Measurements from ENCODE around the gene JMJD4. TPM values are rescaled to one million over a fixed set of nuclear protein-coding genes. Genes with fewer than 3 reads are reported as not detected.

JMJD4 gene
- total RNA-seq, 4 donors from 2014 or later, result 13.4 to 20.0 (median 16.7) TPM

- H3K9me3 ChIP-seq, result no peaks in the 10 kb centered on the region
- TF ChIP-seq POLR2A (IDR thresholded peaks at IDR 0.05) (no peak), CTCF (IDR thresholded peaks at IDR 0.05) (peak; percentile 82 to 93 (median 88))
- DNase-seq, result peak; percentile 21
- intact Hi-C loops (cut with DNase I), result loop anchor here (5.0 to 10.0 kb wide), 2 partner anchors 122 to 185 kb away; partner anchors contain the start of gene WNT9A
- H3K4me1 ChIP-seq, result peaks cover 20 to 46% (median 32%) of the 10 kb centered on the region in 3 donors
- peaks cover 0 to 10% (median 0%) of the 10 kb centered on the region in 4 donors for H3K27me3 ChIP-seq
- 0 to 15% methylated on average over 1 to 12 of the region's 22 CpGs for WGBS, 2 donors
- H3K4me3 ChIP-seq, result no peak overlapping the region
- H3K36me3 ChIP-seq, result peaks cover 0 to 78% (median 10%) of the 10 kb centered on the region in 3 donors
- H3K27ac ChIP-seq, result peak overlapping the region; percentile 0 to 26 (median 20)
These were observed 27.3 kb upstream of the JMJD4 start for GRCh38 chr1:227762231-227762911.

- 80 to 86% methylated on average over 6 to 10 of the region's 17 CpGs for WGBS, 2 donors
- Histone ChIP-seq H3K4me1 (peaks cover 20 to 46% (median 32%) of the 10 kb centered on the region in 3 donors), H3K36me3 (peaks cover 0 to 78% (median 10%) of the 10 kb centered on the region in 3 donors), H3K9me3 (no peaks in the 10 kb centered on the region), H3K27ac (peak overlapping the region in 3 of 4 donors; percentile 0 to 26 (median 17)), H3K4me3 (no peak overlapping the region), H3K27me3 (peaks cover 0 to 10% (median 0%) of the 10 kb centered on the region in 4 donors)
- no peak for DNase-seq
- no peak for TF ChIP-seq CTCF (IDR thresholded peaks at IDR 0.05)
- TF ChIP-seq POLR2A (IDR thresholded peaks at IDR 0.05), result no peak
- intact Hi-C loops (cut with DNase I), result loop anchor here (5.0 to 10.0 kb wide), 2 partner anchors 123 to 186 kb away; partner anchors contain the start of gene WNT9A
These were observed 26.6 kb upstream of the JMJD4 start for GRCh38 chr1:227761621-227762230.

GRCh38 chr1:227760377-227760776 lies 25.3 kb upstream of the JMJD4 start:
- peaks cover 0 to 70% (median 10%) of the 10 kb centered on the region in 3 donors for H3K36me3 ChIP-seq
- 77 to 87% methylated on average over 4 to 7 of the region's 9 CpGs for WGBS, 2 donors
- peaks cover 20 to 51% (median 32%) of the 10 kb centered on the region in 3 donors for H3K4me1 ChIP-seq
- peaks cover 0 to under 1% (median 0%) of the 10 kb centered on the region in 4 donors for H3K27me3 ChIP-seq
- H3K9me3 ChIP-seq, result no peaks in the 10 kb centered on the region
- intact Hi-C loops (cut with DNase I), result loop anchor here (5.0 to 10.0 kb wide), 2 partner anchors 124 to 187 kb away; partner anchors contain the start of gene WNT9A
- H3K27ac ChIP-seq, result peak overlapping the region in 1 of 4 donors; percentile 14
- no peak for DNase-seq
- TF ChIP-seq POLR2A (IDR thresholded peaks at IDR 0.05) (no peak), CTCF (IDR thresholded peaks at IDR 0.05) (no peak)
- H3K4me3 ChIP-seq, result no peak overlapping the region

- H3K27me3 ChIP-seq, result no peaks in the 10 kb centered on the region
- H3K9me3 ChIP-seq, result no peaks in the 10 kb centered on the region
- H3K4me1 ChIP-seq, result peaks cover 20 to 45% (median 32%) of the 10 kb centered on the region in 3 donors
- H3K4me3 ChIP-seq, result no peak overlapping the region
- peaks cover 0 to 64% (median 10%) of the 10 kb centered on the region in 3 donors for H3K36me3 ChIP-seq
- TF ChIP-seq POLR2A (IDR thresholded peaks at IDR 0.05), result no peak
- no peak for TF ChIP-seq CTCF (IDR thresholded peaks at IDR 0.05)
- no peak for DNase-seq
- 70 to 84% methylated on average over 13 to 15 of the region's 15 CpGs for WGBS, 2 donors
- intact Hi-C loops (cut with DNase I), result loop anchor here (5.0 to 10.0 kb wide), 2 partner anchors 125 to 188 kb away; partner anchors contain the start of gene WNT9A
- H3K27ac ChIP-seq, result peak overlapping the region in 1 of 4 donors; percentile 66
These were observed 24.5 kb upstream of the JMJD4 start for GRCh38 chr1:227759341-227760300.
